HK-2 (cell line): ENCODE data around the gene VTN.
"Not testable (repeated sequence)": the region's sequence is repeated elsewhere in the genome, so short reads cannot be mapped to it uniquely, and the experiment has no call there.

ENCODE experiments used
- DNase-seq: peaks from one replicate; pipeline ENCODE4 v3.0.0-alpha.2; 2018; ENCODE audit not compliant: unreplicated experiment

The VTN gene

GRCh38 chr17:28342313-28342712 is 27.8 kb downstream of the VTN start:
- no peak for DNase-seq

- DNase-seq = no peak
These were observed 28.6 kb downstream of the VTN start for GRCh38 chr17:28341516-28341915.

- no peak for DNase-seq
These were observed 29.7 kb downstream of the VTN start for GRCh38 chr17:28340374-28340773.

- no peak for DNase-seq
These were observed 30.7 kb downstream of the VTN start for GRCh38 chr17:28339431-28339830.

- DNase-seq = not testable (repeated sequence)
These were observed 31.3 kb downstream of the VTN start for GRCh38 chr17:28338769-28339212.

GRCh38 chr17:28338056-28338768 is 31.9 kb downstream of the VTN start:
- DNase-seq = no peak

GRCh38 chr17:28335959-28336871 is 33.9 kb downstream of the VTN start:
- peak; percentile 77 for DNase-seq

- peak; percentile 98 for DNase-seq
These were observed 34.7 kb downstream of the VTN start, which contains the start of the genes IFT20 and TNFAIP1 for GRCh38 chr17:28335201-28335958. Gene IFT20 (minus strand): TSS chr17:28335472. CDS start chr17:28331985, 3,487 bp downstream. Gene TNFAIP1 (plus strand): TSS chr17:28335761. CDS start chr17:28339522, 3,761 bp downstream.

GRCh38 chr17:28334666-28335200 is 35.4 kb downstream of the VTN start:
- no peak for DNase-seq

- DNase-seq = no peak
These were observed 35.9 kb downstream of the VTN start for GRCh38 chr17:28334171-28334570.

GRCh38 chr17:28333083-28333746 is 36.9 kb downstream of the VTN start:
- no peak for DNase-seq

- DNase-seq = no peak
These were observed 38.2 kb downstream of the VTN start for GRCh38 chr17:28331891-28332420.

- no peak for DNase-seq
These were observed 39.4 kb downstream of the VTN start for GRCh38 chr17:28330671-28331070.

- no peak for DNase-seq
These were observed 41.8 kb downstream of the VTN start for GRCh38 chr17:28328325-28328724.

GRCh38 chr17:28327709-28328108 is 42.4 kb downstream of the VTN start:
- no peak for DNase-seq

GRCh38 chr17:28327031-28327607 is 43.0 kb downstream of the VTN start:
- no peak for DNase-seq

- no peak for DNase-seq
These were observed 44.0 kb downstream of the VTN start for GRCh38 chr17:28326114-28326513.

GRCh38 chr17:28325211-28325610 is 44.9 kb downstream of the VTN start:
- DNase-seq = no peak

GRCh38 chr17:28324781-28325180 is 45.3 kb downstream of the VTN start:
- DNase-seq = no peak

- no peak for DNase-seq
These were observed 45.8 kb downstream of the VTN start for GRCh38 chr17:28324267-28324745.
